ENCODE measurements around the gene PTF1A.

Gene PTF1A

DNA sequence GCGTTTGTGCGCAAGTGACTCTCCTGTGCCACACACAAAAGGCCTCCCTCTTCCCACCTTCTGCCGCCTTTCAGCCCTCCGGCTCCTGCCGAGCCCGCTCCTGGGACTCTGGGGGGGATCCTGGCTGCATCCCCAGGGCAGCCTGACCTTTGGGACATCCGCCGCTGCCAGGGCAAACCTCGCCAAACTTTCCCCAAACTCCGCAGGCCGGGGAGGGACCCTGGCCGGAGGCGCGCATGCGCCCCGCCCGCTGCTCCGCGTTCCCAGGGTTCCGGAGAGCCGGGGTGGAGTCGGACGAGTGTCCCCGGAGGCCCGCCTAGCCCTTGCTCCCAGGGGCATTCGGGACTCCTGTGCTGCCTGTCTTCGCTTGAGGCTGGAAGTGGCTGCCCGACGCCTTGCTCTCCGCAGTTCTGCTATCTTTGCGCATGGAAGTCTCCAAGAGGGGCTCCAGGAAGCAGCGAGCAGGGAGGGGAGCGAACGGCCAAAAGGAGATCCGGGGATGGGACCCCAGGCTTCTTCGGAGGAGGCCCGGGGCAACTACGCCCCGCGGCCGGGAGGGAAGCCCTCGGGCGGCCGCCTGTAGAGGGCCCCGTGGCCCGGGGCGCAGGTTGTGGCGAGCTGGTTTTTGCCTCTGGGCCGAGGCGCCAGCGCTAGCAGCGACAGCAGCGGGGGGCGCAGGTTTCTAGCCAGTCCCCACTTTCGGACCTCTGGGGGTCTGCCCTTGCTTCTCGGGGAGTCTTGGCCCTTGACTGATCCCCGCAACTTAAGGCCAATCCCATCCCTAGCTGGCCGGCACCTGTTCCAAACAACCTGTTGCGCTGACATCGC, 7.0 kb downstream of the PTF1A start:
- no peaks in the 10 kb centered on the region for H3K4me1 ChIP-seq

DNA sequence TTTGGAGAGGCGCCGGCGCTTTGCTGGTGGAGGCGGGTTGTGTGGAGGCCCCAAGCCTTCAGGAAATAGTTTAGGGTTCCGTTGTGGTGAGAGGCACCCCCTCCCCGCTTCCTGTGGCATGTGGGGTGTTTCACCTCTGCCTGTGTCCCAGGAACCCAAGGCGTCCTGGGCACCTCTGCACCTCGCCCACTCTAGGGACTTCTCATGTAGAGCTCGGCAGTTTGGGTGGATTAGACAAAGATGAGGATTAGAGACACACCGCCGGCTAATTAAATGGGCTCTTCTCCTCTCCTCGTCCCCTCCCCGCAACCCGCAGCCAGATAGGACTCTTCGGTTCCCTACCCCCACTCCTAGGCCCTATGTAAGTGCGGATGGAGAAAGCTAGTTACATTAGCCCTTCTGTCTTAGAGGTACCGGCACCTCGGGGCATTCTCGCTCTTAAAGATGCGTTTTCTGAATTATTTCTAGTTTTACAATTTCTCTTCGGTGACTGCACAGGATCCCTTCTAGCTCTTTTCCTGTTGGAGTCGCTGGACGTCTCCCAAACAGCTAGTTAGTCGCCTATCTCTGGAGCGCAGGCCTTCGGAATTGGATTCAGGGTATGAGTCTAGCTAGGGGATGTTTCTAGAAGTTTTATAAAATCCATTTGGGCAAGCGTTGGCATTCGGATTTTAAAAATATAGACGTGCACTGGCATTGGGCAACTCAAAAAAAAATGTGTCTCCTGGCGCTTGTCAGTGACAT, 7.8 kb downstream of the PTF1A start:
- Histone ChIP-seq H3K4me1 (no peaks in the 10 kb centered on the region), H3K9ac (no peak overlapping the region), H3K79me2 (no peaks in the 10 kb centered on the region), H3K4me2 (ENCODE audit: low read length) (no peak overlapping the region), H2AFZ (no peak overlapping the region), H3K27me3 (ENCODE audit: control insufficient read depth, insufficient read depth, low read length) (peaks cover 6% of the 10 kb centered on the region), H3K36me3 (ENCODE audit: control insufficient read depth, insufficient read depth, low read length) (no peaks in the 10 kb centered on the region), H3K27ac (no peak overlapping the region), H3K9me3 (ENCODE audit: control insufficient read depth, low read length) (no peaks in the 10 kb centered on the region), H3K4me3 (ENCODE audit: low read depth, low read length) (no peak overlapping the region)
- TF ChIP-seq, protein P1, sequence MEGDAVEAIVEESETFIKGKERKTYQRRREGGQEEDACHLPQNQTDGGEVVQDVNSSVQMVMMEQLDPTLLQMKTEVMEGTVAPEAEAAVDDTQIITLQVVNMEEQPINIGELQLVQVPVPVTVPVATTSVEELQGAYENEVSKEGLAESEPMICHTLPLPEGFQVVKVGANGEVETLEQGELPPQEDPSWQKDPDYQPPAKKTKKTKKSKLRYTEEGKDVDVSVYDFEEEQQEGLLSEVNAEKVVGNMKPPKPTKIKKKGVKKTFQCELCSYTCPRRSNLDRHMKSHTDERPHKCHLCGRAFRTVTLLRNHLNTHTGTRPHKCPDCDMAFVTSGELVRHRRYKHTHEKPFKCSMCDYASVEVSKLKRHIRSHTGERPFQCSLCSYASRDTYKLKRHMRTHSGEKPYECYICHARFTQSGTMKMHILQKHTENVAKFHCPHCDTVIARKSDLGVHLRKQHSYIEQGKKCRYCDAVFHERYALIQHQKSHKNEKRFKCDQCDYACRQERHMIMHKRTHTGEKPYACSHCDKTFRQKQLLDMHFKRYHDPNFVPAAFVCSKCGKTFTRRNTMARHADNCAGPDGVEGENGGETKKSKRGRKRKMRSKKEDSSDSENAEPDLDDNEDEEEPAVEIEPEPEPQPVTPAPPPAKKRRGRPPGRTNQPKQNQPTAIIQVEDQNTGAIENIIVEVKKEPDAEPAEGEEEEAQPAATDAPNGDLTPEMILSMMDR (IDR thresholded peaks at IDR 0.05) = no peak

More for the DNA sequence above, 7.0 kb downstream of the PTF1A start:
- Histone ChIP-seq H3K27ac (no peak overlapping the region), H3K4me2 (ENCODE audit: low read length) (no peak overlapping the region), H3K27me3 (ENCODE audit: control insufficient read depth, insufficient read depth, low read length) (peaks cover 11% of the 10 kb centered on the region), H3K4me3 (ENCODE audit: low read depth, low read length) (no peak overlapping the region), H3K9me3 (ENCODE audit: control insufficient read depth, low read length) (no peaks in the 10 kb centered on the region), H2AFZ (no peak overlapping the region), H3K9ac (no peak overlapping the region), H3K79me2 (no peaks in the 10 kb centered on the region), H3K36me3 (ENCODE audit: control insufficient read depth, insufficient read depth, low read length) (no peaks in the 10 kb centered on the region)
- TF ChIP-seq, protein P1 (IDR thresholded peaks at IDR 0.05) = no peak

DNA sequence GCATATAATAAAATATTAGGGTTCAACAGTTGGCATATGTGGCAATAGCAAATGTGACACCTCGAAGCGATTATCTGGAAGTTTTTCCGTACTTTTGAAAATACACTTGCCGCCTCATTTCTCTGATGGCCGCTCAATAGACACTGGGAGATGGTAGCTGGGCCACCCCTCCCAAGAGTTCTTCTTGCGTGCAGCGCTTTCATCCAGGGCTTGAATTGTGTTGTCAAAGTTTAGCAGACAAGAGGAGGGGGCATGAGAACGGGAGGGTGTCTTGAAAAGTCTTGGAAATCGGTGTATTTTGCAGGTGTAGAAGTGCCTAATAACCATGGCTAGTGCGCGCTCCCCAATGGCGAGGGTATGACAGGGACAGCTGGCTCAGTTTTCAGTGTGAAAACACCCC, 8.5 kb downstream of the PTF1A start:
- no peak overlapping the region for H3K27ac ChIP-seq
- H3K4me1 ChIP-seq = no peaks in the 10 kb centered on the region
- H3K9ac ChIP-seq = no peak overlapping the region
- H3K36me3 ChIP-seq (ENCODE audit: control insufficient read depth, insufficient read depth, low read length) = no peaks in the 10 kb centered on the region
- H3K27me3 ChIP-seq (ENCODE audit: control insufficient read depth, insufficient read depth, low read length) = peaks cover 3% of the 10 kb centered on the region
- H3K79me2 ChIP-seq = no peaks in the 10 kb centered on the region
- H2AFZ ChIP-seq = no peak overlapping the region
- TF ChIP-seq, protein P1 (IDR thresholded peaks at IDR 0.05) = no peak
- no peak overlapping the region for H3K4me2 ChIP-seq (ENCODE audit: low read length)
- H3K9me3 ChIP-seq (ENCODE audit: control insufficient read depth, low read length) = no peaks in the 10 kb centered on the region
- no peak overlapping the region for H3K4me3 ChIP-seq (ENCODE audit: low read depth, low read length)

DNA sequence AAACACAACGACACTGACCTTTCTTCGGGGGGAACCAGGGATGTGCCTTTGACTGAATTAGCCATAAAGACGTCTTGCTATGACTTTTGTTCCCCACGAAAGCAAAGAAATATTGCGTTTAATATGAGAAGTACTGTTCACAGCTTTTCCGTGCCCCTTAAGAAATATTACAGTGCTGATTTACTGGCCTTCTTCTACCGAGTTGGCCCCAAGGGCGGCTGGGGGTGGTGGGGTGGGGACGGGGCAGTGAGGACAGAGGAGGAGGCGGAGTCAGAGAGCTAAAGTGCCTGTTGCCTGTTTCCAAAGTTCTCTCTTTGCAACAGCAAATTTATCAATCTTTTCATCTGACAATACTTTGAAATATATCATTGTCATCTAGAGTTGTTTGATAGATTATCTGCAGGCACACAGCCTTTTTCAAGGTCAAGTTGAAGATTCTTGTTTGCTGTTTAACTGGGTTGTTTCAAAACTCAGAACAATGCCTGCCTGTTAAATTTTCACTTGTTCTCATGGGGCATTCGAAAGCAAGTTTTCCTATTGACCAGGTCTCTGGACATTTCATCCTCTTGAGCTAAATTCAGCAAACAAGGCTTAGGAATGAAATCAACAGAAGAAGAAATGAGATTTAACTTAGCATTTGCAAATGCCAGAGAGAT, 9.0 kb downstream of the PTF1A start:
- Histone ChIP-seq H3K27me3 (ENCODE audit: control insufficient read depth, insufficient read depth, low read length) (peaks cover 3% of the 10 kb centered on the region), H3K4me1 (no peaks in the 10 kb centered on the region), H3K9me3 (ENCODE audit: control insufficient read depth, low read length) (no peaks in the 10 kb centered on the region)

More for the DNA sequence above, 9.0 kb downstream of the PTF1A start:
- no peak overlapping the region for H3K4me3 ChIP-seq (ENCODE audit: low read depth, low read length)
- no peak overlapping the region for H3K4me2 ChIP-seq (ENCODE audit: low read length)
- H3K79me2 ChIP-seq = no peaks in the 10 kb centered on the region
- H2AFZ ChIP-seq = no peak overlapping the region
- no peak overlapping the region for H3K27ac ChIP-seq
- H3K9ac ChIP-seq = no peak overlapping the region
- TF ChIP-seq, protein P1 (IDR thresholded peaks at IDR 0.05) = no peak
- H3K36me3 ChIP-seq (ENCODE audit: control insufficient read depth, insufficient read depth, low read length) = no peaks in the 10 kb centered on the region

Data from parathyroid adenoma (tissue), 2 donors.